K562 (cell line): ENCODE measurements around the gene ENO2. TPM values are rescaled to one million over a fixed set of nuclear protein-coding genes. Genes with fewer than 3 reads are reported as not detected.
A peak's percentile ranks its signal among the peaks of the same experiment; 100 is the strongest.

Experiments
- ATF7 ChIP-seq: fragments of 450-650 bp; IDR thresholded peaks from 2 replicates; pipeline ENCODE4 v1.7.1; 2014; ENCODE audit warnings: mild to moderate bottlenecking, moderate library complexity
- BCOR ChIP-seq: fragments of 450-650 bp; IDR thresholded peaks from 2 replicates; pipeline ENCODE4 v1.6.1; 2016
- CHCHD3 ChIP-seq: fragments of 250-450 bp; sonication (Bioruptor Pico); IDR thresholded peaks from 2 replicates; pipeline ENCODE4 v2.1.2; 2022; ENCODE audit warnings: mild to moderate bottlenecking
- GATAD2B ChIP-seq: fragments of 450-650 bp; IDR thresholded peaks from 2 replicates; pipeline ENCODE4 v1.6.1; 2017; ENCODE audit warnings: mild to moderate bottlenecking, borderline replicate concordance
- GTF2E2 ChIP-seq: fragments of 200-800 bp; sonication (Bioruptor generic); IDR thresholded peaks from 2 replicates; pipeline ENCODE4 v1.6.1; 2016; ENCODE audit warnings: missing genetic modification characterization, missing compliant biosample characterization
- LCOR ChIP-seq: sonication (generic); formaldehyde crosslinking; IDR thresholded peaks from 2 replicates; pipeline ENCODE4 v1.8.0; 2022; ENCODE audit warnings: mild to moderate bottlenecking, missing genetic modification reagents
- MECOM ChIP-seq: fragments of 250-450 bp; sonication (Bioruptor Pico); IDR thresholded peaks from 2 replicates; pipeline ENCODE4 v1.8.0; 2022; ENCODE audit warnings: inconsistent platforms
- NCOA2 ChIP-seq, 2 experiments: fragments of 450-650 bp; IDR thresholded peaks; 2 replicates each; pipeline ENCODE4 v1.6.1; 2018; ENCODE audit warnings: mild to moderate bottlenecking in 2 of 2, moderate library complexity in 1 of 2; ENCODE audit not compliant: partially characterized antibody in 2 of 2
- PRDM10 ChIP-seq: fragments of 450-650 bp; IDR thresholded peaks from 2 replicates; pipeline ENCODE4 v1.6.1; 2018; ENCODE audit not compliant: partially characterized antibody
- RBM34 ChIP-seq: fragments of 200-400 bp; formaldehyde crosslinking; IDR thresholded peaks from 2 replicates; pipeline ENCODE4 v1.6.1; 2018; ENCODE audit warnings: low read length, borderline replicate concordance; ENCODE audit not compliant: insufficient read depth
- SAFB ChIP-seq: fragments of 200-400 bp; formaldehyde crosslinking; IDR thresholded peaks from 2 replicates; pipeline ENCODE4 v1.6.1; 2017; ENCODE audit warnings: low read depth, low read length, borderline replicate concordance
- SMC3 ChIP-seq: conservative IDR thresholded peaks from 2 replicates; pipeline ENCODE4 v1.6.1; 2011; ENCODE audit warnings: low read depth, low read length, improper control_type of control experiment; ENCODE audit not compliant: insufficient read depth
- STAT5B ChIP-seq: fragments of 250-450 bp; sonication (Bioruptor Pico); IDR thresholded peaks from 2 replicates; pipeline ENCODE4 v1.8.0; 2021; ENCODE audit warnings: mild to moderate bottlenecking, inconsistent platforms
- WHSC1 ChIP-seq: IDR thresholded peaks from one replicate; pipeline ENCODE4 v1.6.1; 2012; ENCODE audit warnings: low read length, control low read depth, inconsistent platforms
- ZBTB11 ChIP-seq, 3 experiments: fragments of 200-800 bp in 1 of 3; fragments of 250-450 bp in 1 of 3; fragments of 450-650 bp in 1 of 3; sonication (Bioruptor Pico) in 1 of 3; sonication (Bioruptor generic) in 1 of 3; formaldehyde crosslinking in 1 of 3; IDR thresholded peaks; 2 replicates each; pipeline versions ENCODE4 v1.6.1 to v1.8.0; 2016 to 2022; ENCODE audit warnings: mild to moderate bottlenecking in 2 of 3, missing genetic modification characterization in 2 of 3, missing compliant biosample characterization in 1 of 3, moderate library complexity in 1 of 3
- ZBTB17 ChIP-seq: fragments of 450-650 bp; formaldehyde crosslinking; IDR thresholded peaks from 2 replicates; pipeline ENCODE4 v1.4.0; 2020; ENCODE audit warnings: mild to moderate bottlenecking
- ZKSCAN1 ChIP-seq: fragments of 150-350 bp; IDR thresholded peaks from 2 replicates; pipeline ENCODE4 v1.6.1; 2016; ENCODE audit warnings: low read depth, low read length
- ZNF766 ChIP-seq: fragments of 200-800 bp; sonication (Bioruptor generic); conservative IDR thresholded peaks from 2 replicates; pipeline ENCODE4 v1.6.1; 2016; ENCODE audit warnings: missing genetic modification characterization, missing compliant biosample characterization
- polyA plus RNA-seq, 8 experiments: library from polyadenylated mRNA; depleted of rRNA in 4 of 8; stranded (reverse) in 5 of 8; unstranded in 3 of 8; fragments of >200 nt; fragmentation: Nextera tagmentation in 2 of 8; fragmentation: Illumina TruSeq in 1 of 8; extraction: Ambion mirVana in 2 of 8; extraction: Trizol in 1 of 8; gene quantifications; 2 replicates each; pipeline versions ENCODE4 v1.2.1 to v1.2.3, GENCODE V29; 2011 to 2014; ENCODE audit warnings: inconsistent platforms in 1 of 8, missing spikeins in 1 of 8
- total RNA-seq, 7 experiments: library from RNA; depleted of rRNA in 6 of 7; stranded (reverse); fragments of >200 nt in 6 of 7; fragmentation: Illumina TruSeq in 2 of 7; extraction: Trizol in 2 of 7; gene quantifications; 2 replicates each; pipeline versions ENCODE4 v1.2.1 to v1.2.3, GENCODE V29; 2011 to 2021; ENCODE audit warnings: low replicate concordance in 1 of 7

ENO2 gene
- total and polyA plus RNA-seq, 9 of the 15 experiments (the other 6 are each of a cell fraction or from before 2014, with no cell fraction given) = 10.9 to 43.3 (median 21.0) TPM

- TF ChIP-seq PRDM10 (no peak), SMC3 (no peak), ZBTB11 (CRISPR knock-in tag; IDR thresholded peaks at IDR 0.05) (no peak), ZKSCAN1 (peak; percentile 53; the same call in 1 of the 2 replicates), WHSC1 (no peak), CHCHD3 (CRISPR knock-in tag) (no peak), GATAD2B (no peak), ATF7 (no peak), BCOR (0 out of 2 replicates have a peak, but pooled peaks have one; percentile 21), LCOR (CRISPR knock-in tag) (no peak), NCOA2 (IDR thresholded peaks at IDR 0.05; ENCODE audit: partially characterized antibody in 2 of 2) (no peak), RBM34 (no peak), SAFB (no peak), GTF2E2 (tag) (no peak), ZBTB17 (CRISPR knock-in tag) (no peak), ZNF766 (CRISPR knock-in tag) (no peak), STAT5B (no peak), MECOM (no peak)
Measured at GRCh38 chr12:6954316-6955107, 40.1 kb downstream of the ENO2 start (continued).
